ENCODE data around the gene CRACR2B. TPM values are rescaled to one million over a fixed set of nuclear protein-coding genes. Genes with fewer than 3 reads are reported as not detected.

Gene CRACR2B
- total RNA-seq, 1 donor from 2014 or later = 43.6 TPM

DNA sequence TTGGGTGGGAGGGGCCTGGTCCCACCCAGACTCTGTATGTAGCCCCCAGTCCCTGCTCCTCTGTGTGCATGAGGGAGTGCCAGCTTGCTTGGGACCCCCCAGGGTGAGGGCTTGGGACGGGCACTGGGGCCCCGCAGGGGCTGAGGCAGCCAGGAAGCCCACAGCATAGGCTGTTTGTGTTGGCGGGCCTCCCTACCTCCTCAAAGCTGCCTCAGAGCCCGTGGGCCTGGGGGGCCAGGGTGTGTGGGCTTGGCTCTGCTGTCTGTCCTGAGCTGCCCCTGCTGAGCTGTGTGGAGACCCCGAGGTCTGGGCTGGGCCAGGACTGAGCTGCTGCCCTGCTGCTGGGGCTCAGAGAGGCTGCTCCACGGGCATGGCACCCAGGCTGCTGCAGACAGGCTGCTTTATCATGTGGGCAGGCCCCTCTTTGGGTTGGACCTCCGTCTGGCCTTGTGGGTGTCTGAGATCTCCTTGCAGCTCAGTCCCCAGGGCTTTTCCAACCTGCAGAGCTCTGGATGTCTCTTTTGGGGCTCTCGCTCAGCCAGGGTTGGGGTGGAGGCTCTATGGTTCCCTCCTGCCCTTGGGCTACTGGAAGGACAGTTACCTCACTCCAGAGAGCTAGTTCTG lies 18.3 kb downstream of the CRACR2B start:
- intact Hi-C loops (cut with DNase I) = no loop called here
- H3K4me3 ChIP-seq = peak overlapping the region; percentile 99
- H3K4me1 ChIP-seq = peaks cover 71% of the 10 kb centered on the region
- TF ChIP-seq, protein P1, sequence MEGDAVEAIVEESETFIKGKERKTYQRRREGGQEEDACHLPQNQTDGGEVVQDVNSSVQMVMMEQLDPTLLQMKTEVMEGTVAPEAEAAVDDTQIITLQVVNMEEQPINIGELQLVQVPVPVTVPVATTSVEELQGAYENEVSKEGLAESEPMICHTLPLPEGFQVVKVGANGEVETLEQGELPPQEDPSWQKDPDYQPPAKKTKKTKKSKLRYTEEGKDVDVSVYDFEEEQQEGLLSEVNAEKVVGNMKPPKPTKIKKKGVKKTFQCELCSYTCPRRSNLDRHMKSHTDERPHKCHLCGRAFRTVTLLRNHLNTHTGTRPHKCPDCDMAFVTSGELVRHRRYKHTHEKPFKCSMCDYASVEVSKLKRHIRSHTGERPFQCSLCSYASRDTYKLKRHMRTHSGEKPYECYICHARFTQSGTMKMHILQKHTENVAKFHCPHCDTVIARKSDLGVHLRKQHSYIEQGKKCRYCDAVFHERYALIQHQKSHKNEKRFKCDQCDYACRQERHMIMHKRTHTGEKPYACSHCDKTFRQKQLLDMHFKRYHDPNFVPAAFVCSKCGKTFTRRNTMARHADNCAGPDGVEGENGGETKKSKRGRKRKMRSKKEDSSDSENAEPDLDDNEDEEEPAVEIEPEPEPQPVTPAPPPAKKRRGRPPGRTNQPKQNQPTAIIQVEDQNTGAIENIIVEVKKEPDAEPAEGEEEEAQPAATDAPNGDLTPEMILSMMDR (IDR thresholded peaks at IDR 0.05) = no peak
- H3K27ac ChIP-seq = peak overlapping the region; percentile 94
- no peaks in the 10 kb centered on the region for H3K9me3 ChIP-seq
- DNase-seq (no peak), ATAC-seq (no peak)
- peaks cover 7% of the 10 kb centered on the region for H3K36me3 ChIP-seq
- H3K27me3 ChIP-seq (ENCODE audit: low read depth) = no peaks in the 10 kb centered on the region

DNA sequence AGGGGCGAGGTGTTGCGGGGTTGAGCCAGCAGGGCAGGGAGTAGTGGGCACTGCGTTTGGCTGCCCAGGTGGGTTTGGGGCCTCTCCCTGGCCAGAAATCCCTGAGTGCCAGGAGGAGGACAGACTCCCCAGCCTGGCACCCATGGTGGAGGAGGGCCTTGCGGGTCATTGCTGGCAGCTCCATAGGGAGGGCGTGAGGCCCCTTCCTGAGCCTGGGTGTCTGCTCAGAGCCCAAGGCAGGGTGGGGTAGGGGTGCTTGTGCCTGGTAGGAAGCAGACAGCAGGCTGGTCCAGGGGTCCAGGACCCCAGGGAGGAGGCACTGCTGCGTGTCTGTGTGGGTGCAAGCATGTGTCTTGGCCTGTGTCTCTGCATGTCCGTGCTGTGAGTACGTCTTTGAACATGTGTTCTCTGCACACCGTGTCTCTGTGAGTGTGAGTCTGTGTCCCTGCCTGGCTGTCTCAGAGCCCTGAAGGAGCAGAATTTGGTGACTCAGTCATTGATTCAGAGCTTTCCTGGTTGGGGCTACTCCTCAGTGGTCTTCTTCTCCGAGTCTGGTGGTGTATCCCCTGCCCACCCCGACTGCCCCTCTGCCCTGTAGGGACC lies 18.9 kb downstream of the CRACR2B start:
- TF ChIP-seq, protein P1 (IDR thresholded peaks at IDR 0.05) = no peak
- no peak overlapping the region for H3K4me3 ChIP-seq
- no peak for DNase-seq
- H3K27me3 ChIP-seq (ENCODE audit: low read depth) = no peaks in the 10 kb centered on the region
- no peaks in the 10 kb centered on the region for H3K9me3 ChIP-seq
- no peak overlapping the region for H3K27ac ChIP-seq
- intact Hi-C loops (cut with DNase I) = no loop called here
- ATAC-seq = no peak
- peaks cover 65% of the 10 kb centered on the region for H3K4me1 ChIP-seq
- H3K36me3 ChIP-seq = peaks cover 7% of the 10 kb centered on the region

DNA sequence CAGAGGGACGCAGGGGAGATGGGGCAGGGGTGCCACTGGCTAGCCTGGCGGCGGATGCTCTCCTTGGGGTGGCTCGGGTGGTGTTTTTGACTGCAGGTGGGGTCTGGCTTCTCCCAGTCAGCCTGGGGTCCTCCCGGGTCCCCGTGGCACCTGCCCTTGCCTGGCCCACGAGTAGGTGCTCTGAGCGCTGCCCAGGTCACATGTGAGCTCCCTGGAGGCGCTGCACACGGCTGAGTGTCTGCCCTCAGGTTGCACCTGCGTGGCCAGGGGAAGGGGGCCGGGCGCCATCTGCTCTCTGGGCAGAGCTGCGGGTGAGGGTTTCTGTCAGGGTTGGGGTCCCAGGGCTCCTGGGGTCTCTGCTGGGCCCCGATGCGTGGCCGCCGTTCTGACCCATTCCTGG lies 20.2 kb downstream of the CRACR2B start:
- TF ChIP-seq, protein P1 (IDR thresholded peaks at IDR 0.05) = no peak
- intact Hi-C loops (cut with DNase I) = no loop called here
- H3K4me1 ChIP-seq = peaks cover 61% of the 10 kb centered on the region
- ATAC-seq (no peak), DNase-seq (no peak)
- no peak overlapping the region for H3K27ac ChIP-seq
- no peaks in the 10 kb centered on the region for H3K27me3 ChIP-seq (ENCODE audit: low read depth)
- H3K36me3 ChIP-seq = peaks cover 11% of the 10 kb centered on the region
- H3K4me3 ChIP-seq = no peak overlapping the region
- no peaks in the 10 kb centered on the region for H3K9me3 ChIP-seq

DNA sequence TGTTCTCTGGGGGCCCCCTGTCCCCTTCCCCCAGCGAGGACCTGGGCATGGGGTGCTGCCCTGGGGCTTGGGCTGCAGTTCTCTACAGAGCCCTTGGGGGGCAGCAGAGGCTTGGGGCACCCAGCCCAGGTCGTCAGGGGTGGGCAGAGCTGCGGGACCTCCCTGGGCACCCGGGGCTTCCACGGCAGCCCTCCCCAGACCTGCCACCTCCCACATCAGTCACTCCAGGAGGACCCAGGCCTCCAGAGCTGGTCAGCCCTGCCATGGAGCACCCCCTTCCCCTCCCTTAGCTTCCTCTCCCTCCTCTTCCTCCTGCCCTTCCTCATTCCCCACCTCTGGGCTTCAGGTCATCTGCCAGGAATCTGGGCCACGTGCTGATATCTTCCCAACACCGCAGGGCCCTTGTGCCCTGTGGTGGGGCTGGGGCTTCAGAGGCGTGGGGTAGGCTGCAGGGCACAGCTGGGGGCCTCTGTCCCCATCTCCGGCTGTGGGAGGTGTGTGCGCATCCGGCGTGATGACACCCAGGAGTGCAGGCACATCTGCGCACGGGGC lies 20.7 kb downstream of the CRACR2B start:
- Histone ChIP-seq H3K9me3 (no peaks in the 10 kb centered on the region), H3K27me3 (ENCODE audit: low read depth) (no peaks in the 10 kb centered on the region), H3K27ac (no peak overlapping the region), H3K4me3 (peak overlapping the region; percentile 48), H3K4me1 (peaks cover 61% of the 10 kb centered on the region), H3K36me3 (peaks cover 11% of the 10 kb centered on the region)
- TF ChIP-seq, protein P1 (IDR thresholded peaks at IDR 0.05) = peak; percentile 91
- ATAC-seq = no peak
- no peak for DNase-seq
- intact Hi-C loops (cut with DNase I) = no loop called here

DNA sequence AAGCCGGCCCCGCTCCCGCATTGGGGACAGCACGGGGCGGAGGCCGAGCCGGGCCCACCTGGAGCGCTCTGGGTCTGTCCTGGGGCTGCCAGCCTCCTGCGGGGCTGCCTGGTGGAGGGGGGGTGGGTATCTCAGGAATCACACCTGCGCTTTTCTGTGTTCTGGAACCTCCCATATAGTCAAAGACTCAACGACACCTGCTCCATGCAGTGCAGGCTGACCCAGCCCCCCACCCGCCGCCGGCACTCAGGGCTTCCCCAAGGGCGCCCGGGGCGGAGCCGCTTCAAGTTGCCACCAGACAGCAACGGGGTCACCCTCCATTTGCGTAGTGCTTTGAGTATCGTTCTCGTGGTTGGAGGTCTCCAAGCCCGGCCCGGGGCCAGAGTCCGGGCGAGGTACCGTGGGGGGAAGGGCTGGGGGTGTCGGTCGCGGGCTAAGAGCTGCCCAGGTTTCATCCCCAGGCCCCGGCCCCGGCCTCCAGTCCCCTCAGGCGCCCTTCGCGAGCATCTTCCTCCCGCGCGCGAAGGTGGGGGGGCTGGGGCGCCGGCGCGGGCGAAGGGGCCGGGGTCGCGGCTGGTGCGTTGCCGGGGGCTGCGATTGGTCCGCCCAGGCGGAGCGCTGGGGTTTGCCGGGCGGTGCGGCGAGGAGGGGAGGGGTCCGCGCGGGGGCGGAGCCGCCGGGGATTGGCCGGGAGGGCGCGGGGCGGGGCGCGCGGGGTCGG lies 21.5 kb downstream of the CRACR2B start:
- intact Hi-C loops (cut with DNase I) = no loop called here
- H3K4me1 ChIP-seq = peaks cover 54% of the 10 kb centered on the region
- H3K36me3 ChIP-seq = peaks cover 11% of the 10 kb centered on the region
- no peak for DNase-seq
- H3K27me3 ChIP-seq (ENCODE audit: low read depth) = no peaks in the 10 kb centered on the region
- H3K27ac ChIP-seq = no peak overlapping the region
- H3K9me3 ChIP-seq = no peaks in the 10 kb centered on the region
- TF ChIP-seq, protein P1 (IDR thresholded peaks at IDR 0.05) = no peak
- H3K4me3 ChIP-seq = peak overlapping the region; percentile 48
- ATAC-seq = no peak

Data from lower lobe of right lung (tissue), 2 donors.